GM06990 (cell line): Measurements from ENCODE around the gene RIC1.
"Not testable (repeated sequence)": the region's sequence is repeated elsewhere in the genome, so short reads cannot be mapped to it uniquely, and the experiment has no call there.

Experiments used
- DNase-seq: peaks from one replicate; pipeline ENCODE4 v3.0.0-alpha.2; 2011; ENCODE audit not compliant: insufficient read length; ENCODE audit errors: extremely low read depth
- H3K27me3 ChIP-seq: replicated peaks from 2 replicates; pipeline ENCODE4 v1.6.0; 2011; ENCODE audit warnings: low read length; ENCODE audit not compliant: control insufficient read depth, insufficient read depth
- H3K36me3 ChIP-seq: 2 replicates; pipeline ENCODE4 v1.5.1; 2011; ENCODE audit warnings: low read length; ENCODE audit not compliant: control insufficient read depth, insufficient read depth
- H3K4me3 ChIP-seq: replicated peaks from 2 replicates; pipeline ENCODE4 v1.5.1; 2011; ENCODE audit warnings: low read depth, mild to moderate bottlenecking, control low read depth, low read length
- CTCF ChIP-seq: IDR thresholded peaks from 2 replicates; pipeline ENCODE4 v1.5.1; 2011; ENCODE audit warnings: low read length, control low read depth, mild to moderate bottlenecking, inconsistent platforms; ENCODE audit not compliant: insufficient read depth, poor library complexity, severe bottlenecking

The RIC1 gene

GRCh38 chr9:5652821-5653220 lies 23.9 kb downstream of the RIC1 start:
- no peaks in the 10 kb centered on the region; the same call in 1 of the 2 replicates for H3K36me3 ChIP-seq
- no peak for DNase-seq

GRCh38 chr9:5662804-5663203 lies 33.9 kb downstream of the RIC1 start:
- H3K27me3 ChIP-seq, H3K4me3 ChIP-seq, DNase-seq, H3K36me3 ChIP-seq: not testable (repeated sequence)

More at GRCh38 chr9:5652821-5653220, 23.9 kb downstream of the RIC1 start:
- Histone ChIP-seq H3K27me3 (no peaks in the 10 kb centered on the region), H3K4me3 (no peak overlapping the region)
- TF ChIP-seq CTCF = no peak

GRCh38 chr9:5665059-5665458 lies 36.2 kb downstream of the RIC1 start:
- Histone ChIP-seq H3K4me3 (no peak overlapping the region), H3K36me3 (peaks cover 7% of the 10 kb centered on the region), H3K27me3 (no peaks in the 10 kb centered on the region)
- TF ChIP-seq CTCF = no peak
- no peak for DNase-seq

GRCh38 chr9:5667391-5667790 lies 38.5 kb downstream of the RIC1 start:
- no peak overlapping the region for H3K4me3 ChIP-seq
- no peak for TF ChIP-seq CTCF
- DNase-seq = no peak
- H3K27me3 ChIP-seq = no peaks in the 10 kb centered on the region
- peaks cover 4% of the 10 kb centered on the region for H3K36me3 ChIP-seq

- no peak for DNase-seq
- no peaks in the 10 kb centered on the region for H3K27me3 ChIP-seq
- no peak overlapping the region for H3K4me3 ChIP-seq
- TF ChIP-seq CTCF = no peak
- peaks cover 4% of the 10 kb centered on the region for H3K36me3 ChIP-seq
These were observed 41.2 kb downstream of the RIC1 start for GRCh38 chr9:5670079-5670478.

- H3K36me3 ChIP-seq = no peaks in the 10 kb centered on the region
- DNase-seq = no peak
- no peak overlapping the region for H3K4me3 ChIP-seq
- no peak for TF ChIP-seq CTCF
- H3K27me3 ChIP-seq = no peaks in the 10 kb centered on the region
These were observed 42.9 kb downstream of the RIC1 start for GRCh38 chr9:5671711-5672353.

- H3K27me3 ChIP-seq, DNase-seq, H3K36me3 ChIP-seq, H3K4me3 ChIP-seq: not testable (repeated sequence)
These were observed 46.1 kb downstream of the RIC1 start for GRCh38 chr9:5675046-5675445.

- DNase-seq = not testable (repeated sequence)
These were observed 54.7 kb downstream of the RIC1 start for GRCh38 chr9:5683591-5683990.

More at GRCh38 chr9:5683591-5683990, 54.7 kb downstream of the RIC1 start:
- H3K36me3 ChIP-seq, H3K4me3 ChIP-seq, H3K27me3 ChIP-seq: not testable (repeated sequence)
